GM19463 (cell line): Measurements from ENCODE around the gene FIBCD1.

ENCODE experiments used
- ATAC-seq: cut with Tn5 transposase; IDR thresholded peaks from one replicate; pipeline ENCODE4 v1.9.1; 2021; ENCODE audit warnings: mild to moderate bottlenecking, moderate library complexity; ENCODE audit not compliant: unreplicated experiment

Gene FIBCD1

DNA sequence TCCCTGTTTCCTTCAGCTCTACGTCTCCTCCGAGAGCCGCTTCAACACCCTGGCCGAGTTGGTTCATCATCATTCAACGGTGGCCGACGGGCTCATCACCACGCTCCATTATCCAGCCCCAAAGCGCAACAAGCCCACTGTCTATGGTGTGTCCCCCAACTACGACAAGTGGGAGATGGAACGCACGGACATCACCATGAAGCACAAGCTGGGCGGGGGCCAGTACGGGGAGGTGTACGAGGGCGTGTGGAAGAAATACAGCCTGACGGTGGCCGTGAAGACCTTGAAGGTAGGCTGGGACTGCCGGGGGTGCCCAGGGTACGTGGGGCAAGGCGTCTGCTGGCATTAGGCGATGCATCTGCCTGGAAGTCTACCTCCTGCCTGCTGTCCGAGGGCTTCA, 76.3 kb downstream of the FIBCD1 start:
- ATAC-seq = no peak

DNA sequence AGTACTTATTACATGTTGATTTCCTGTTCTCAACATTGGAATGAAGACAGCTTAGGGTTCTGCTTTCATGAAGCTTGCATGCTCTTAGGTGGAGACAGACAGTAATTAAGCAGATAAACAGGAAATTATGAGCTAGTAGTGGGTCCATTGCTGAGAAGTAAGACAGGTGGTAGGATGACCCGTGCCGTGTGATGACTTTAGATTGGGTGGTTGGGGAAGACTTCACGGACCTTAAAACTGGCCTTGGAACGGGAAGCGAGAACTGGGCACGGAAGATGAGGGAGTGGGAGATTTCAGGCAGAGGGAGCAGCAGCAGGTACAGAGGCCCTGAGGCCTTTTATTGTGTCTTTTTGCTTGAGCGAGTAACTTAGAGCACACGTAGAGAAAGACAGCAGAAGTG, 76.8 kb downstream of the FIBCD1 start:
- no peak for ATAC-seq

DNA sequence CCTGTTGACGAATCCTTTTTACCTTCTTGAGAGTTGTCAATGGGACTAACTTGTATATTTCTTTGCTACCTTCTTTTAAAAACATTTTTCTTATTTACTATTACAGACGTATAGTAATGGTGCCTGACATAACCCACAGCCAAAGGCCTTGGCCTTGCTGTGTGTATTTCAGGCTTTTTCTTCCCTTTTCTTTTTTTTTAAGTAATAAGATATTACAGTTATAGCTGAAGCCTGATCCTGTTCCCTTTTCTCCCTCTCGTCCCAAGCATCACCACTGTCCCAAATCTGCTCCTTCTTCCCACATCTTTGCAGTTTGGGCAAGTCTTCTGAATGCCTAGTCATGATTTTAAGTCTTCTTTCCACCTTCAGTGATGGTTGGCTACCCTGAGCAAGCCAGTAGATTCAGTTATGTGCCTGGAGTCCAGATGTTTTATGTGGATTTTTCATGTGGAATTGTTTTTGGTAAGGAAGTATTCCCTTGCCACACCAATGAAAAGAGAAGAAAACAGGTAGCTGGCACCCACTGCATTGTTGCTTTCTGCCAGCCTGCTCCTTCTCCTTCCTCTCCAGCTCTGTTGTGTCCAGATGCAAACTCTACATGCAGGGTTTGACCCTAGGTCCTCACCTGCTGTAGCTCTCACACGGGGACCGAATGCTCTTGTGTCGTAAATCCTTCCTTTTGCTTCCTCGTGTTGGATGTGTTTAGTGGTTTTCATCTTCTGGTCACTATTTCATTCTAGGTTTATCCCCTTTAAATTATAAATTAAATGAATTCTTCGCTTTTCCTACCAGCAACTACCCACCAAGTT, 77.5 kb downstream of the FIBCD1 start:
- ATAC-seq = no peak

DNA sequence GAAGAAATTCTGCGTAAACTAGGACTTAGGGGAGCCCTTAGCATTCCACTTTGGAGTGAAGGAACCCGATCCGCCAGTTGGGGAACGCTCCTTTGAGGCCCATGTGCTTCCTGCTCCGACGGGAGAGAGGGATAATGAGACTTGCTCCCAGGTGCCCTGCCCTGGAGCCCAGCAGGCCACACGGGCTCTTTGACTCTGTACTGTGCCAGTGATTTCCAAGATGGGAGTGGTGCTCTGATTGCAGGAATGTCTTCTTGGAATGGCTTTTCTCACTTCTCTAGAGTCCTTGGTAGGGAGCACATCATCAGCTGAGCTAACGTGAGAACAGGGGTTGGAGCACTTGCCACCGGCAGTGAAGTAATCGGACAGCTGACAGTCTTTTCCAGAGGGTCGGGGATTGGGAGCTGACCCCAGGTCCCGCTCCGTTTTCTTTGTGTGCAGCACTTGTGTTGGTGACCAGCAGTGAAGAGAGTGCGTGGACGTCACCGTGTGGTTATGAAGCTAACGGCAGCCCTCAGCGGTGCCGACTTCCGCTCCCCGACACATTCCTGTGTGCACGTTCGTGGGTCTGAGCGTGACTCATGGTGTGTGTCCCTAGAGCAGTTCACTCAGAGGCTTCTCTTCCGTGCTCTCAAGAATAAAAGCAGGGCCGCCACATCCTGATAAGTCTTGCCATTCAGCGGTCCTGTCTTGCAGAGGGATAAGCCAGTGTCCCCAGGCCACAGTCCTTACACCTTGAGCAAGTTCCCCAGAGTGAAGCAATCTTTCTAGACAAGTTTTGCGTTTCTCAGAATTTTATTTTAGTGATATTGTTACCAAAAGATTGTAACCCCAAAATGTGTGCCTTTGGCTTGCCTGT, 78.4 kb downstream of the FIBCD1 start:
- no peak for ATAC-seq

DNA sequence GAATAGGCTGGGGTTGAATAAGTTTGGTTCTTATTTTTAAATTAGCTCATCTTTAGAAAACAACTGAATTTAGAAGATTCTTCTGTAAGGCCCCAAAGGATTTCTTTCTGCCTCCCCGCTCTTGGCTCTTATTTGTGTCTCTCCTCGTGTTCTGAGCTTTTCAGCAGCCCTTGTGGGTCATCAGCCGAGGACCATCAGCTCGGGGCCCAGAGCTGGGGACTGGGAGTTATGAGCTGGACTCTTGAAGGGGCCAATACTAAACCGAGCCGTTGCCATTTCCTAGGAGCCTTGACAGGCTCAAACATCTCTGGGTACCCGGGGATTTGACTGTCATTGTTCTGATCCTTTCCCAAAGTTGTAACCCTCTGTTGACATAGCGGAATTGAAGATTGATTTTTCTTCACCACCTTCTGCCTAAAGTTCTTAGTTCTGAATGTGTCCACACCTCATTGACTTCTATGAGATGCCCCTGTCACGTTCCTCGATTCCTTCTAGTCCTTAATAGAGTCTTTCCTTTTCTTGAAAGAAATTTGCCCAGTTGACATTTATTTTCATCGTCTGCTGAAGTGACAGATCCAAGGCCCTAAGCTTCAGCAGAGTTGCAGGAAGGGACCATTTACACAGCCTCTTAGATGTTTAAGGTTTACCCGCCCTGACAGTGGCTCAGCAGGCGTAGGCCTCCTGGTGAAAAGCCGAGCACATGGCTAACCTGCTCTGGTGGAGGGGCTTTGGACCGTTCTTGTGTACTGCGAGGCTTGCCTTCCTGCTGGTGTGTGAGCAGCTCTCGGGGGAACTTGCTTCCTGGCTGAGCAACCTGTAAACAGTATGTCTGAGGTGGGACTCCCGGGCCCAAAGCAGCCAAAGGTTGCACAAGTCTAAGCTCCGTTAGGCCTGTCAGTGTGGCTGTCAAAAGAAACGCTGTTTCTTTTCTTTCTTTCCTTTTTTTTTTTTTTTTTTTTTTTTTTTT, 80.0 kb downstream of the FIBCD1 start:
- ATAC-seq = no peak

DNA sequence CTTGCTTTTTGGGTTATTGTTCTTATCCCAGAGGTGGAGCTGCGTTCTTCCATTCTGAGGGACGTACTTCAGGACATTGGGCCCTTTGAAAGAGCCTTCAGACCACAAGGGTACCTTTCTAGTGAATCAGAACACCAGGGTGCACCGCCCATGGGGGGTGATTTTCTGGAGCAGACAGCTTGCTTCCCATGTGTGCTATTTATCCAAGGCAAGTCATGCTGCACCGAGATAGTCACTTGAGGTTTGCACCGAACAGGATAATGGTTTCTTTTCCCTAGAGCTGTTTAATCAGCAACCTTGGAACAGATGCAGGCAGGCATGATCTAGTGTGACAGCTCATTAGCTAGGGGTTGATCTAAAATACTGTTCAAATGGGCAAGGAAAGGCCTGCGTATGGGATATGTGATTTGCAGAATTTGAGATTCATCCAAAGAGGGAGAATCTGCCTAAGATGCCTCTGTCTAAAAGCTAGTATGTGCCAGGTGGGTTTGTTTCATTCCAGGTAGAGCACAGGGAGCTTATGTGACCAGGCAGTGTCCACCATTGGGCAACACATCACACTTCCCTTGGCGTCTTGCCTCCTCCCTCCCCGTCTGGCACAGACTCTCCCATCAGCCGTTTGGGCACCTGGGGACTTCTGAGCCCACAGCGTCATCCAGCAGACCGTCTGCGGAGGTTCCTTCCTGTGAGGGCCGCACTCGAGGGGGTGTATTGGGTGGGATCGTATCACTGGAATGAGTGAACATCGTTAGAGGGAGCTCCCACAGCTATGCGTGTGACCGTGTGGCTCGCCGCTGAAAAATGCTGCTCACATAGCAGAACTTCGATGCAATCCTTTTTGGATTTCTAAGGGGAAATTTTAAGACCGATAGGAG, 80.9 kb downstream of the FIBCD1 start:
- ATAC-seq = no peak

DNA sequence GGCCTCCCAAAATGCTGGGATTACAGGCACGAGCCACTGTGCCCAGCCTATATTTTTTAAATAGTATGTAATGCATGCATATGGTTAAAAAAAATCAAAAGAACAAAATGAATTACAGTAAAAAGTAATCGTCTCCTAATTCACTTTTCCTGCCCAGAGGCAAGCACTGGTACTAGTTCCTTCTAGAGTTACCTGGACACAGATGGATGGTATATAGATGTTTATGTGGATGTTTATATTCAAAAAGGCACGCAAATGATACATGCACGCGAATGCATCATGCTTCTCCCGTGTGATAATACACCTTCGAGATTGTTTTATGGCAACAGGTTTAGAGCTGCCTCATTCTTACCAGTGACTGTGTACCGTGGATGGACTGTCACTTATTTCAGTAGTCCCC, 82.6 kb downstream of the FIBCD1 start:
- ATAC-seq = no peak

DNA sequence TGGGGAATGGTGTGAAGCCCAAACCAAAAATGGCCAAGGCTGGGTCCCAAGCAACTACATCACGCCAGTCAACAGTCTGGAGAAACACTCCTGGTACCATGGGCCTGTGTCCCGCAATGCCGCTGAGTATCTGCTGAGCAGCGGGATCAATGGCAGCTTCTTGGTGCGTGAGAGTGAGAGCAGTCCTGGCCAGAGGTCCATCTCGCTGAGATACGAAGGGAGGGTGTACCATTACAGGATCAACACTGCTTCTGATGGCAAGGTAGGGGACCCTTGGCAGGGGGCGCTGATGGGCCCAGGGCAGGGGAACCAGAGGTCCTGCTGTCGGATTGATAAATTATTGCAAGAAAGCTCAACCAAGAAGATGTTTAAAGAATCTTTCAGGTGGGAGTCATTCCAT, 84.2 kb downstream of the FIBCD1 start:
- ATAC-seq = no peak

DNA sequence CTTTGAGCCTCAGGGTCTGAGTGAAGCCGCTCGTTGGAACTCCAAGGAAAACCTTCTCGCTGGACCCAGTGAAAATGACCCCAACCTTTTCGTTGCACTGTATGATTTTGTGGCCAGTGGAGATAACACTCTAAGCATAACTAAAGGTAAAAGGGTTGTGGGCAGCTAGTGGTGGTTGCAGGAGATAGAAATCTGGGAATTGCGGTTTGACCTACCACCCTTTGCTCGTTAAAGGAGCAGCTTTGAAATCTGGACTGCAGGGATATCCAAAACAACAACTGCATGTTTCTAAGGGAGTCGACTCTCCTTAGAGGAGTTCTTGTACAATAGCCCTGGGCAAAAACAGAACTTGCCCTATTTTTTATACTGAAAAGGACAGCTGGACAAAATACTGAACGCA, 85.0 kb downstream of the FIBCD1 start:
- ATAC-seq = no peak

DNA sequence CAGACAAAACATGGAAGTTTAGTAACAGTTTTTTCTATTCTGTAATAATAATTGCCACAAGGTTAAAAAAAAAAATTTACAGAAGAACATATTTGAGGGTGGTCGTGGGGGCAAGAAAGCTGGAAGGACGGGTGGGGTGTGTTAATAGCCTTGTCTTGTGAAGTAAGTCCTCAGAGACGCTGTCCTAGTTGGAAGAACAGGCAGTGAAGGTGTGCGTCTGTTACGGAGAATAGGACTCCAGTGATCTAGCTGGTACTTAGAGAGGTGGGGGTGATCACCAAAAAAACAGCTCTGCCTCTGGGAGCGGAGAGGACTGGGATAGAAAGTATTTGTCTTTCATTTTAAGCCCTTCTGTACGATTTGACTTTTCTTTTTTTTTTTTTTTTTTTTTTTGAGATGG, 86.2 kb downstream of the FIBCD1 start:
- ATAC-seq = no peak
